ENCODE data around the gene FRS2.
"Not testable (repeated sequence)": the region's sequence is repeated elsewhere in the genome, so short reads cannot be mapped to it uniquely, and the experiment has no call there.

Gene FRS2, protein sequence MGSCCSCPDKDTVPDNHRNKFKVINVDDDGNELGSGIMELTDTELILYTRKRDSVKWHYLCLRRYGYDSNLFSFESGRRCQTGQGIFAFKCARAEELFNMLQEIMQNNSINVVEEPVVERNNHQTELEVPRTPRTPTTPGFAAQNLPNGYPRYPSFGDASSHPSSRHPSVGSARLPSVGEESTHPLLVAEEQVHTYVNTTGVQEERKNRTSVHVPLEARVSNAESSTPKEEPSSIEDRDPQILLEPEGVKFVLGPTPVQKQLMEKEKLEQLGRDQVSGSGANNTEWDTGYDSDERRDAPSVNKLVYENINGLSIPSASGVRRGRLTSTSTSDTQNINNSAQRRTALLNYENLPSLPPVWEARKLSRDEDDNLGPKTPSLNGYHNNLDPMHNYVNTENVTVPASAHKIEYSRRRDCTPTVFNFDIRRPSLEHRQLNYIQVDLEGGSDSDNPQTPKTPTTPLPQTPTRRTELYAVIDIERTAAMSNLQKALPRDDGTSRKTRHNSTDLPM

DNA sequence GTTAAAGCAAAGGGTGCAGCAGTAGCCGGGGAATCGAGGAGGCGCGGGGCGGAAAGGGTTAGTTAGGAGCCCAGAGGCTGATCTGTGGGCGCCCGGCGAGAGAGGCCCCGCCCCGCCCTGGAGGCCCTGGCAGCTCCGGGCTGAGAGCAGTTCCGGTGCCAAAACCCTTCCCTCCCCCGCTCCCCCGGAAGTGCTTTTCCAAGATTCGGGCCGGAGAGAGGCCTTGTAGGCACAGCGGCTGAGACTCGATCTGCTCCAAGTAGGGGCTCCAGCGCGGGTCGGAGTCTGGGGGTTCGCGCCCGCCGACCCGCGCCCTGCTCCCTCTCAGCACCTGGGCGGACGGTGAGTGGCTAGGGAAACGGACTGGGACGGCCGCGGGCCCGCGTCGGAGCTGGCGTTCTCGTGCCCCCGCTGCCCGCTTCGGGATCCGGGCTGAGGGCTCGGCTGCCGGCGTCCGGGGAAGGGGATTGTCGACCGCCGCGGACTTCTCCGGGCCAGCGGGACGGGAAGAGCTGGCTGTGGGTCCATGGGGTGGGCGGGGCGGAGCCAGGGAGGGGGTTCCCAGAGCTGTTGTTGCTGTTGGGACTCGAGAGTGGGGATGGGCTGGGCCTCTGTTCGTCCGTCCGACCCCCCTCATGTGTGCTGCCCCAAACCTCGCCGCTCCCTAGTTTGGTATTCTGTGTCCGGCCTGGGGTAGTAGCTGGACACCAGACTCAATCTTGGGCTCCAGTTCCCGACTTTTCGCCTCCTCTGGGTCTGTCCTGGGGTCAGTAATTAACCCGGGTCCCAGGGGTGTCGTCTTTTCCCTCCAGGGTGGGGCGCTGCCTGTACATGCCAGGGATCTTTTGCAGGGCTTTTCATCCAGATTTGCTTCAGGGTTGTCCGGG, at the start of gene FRS2:
FRS2 (plus strand) TSS at position 200 of the 887 bp plus-strand sequence. CDS start 98,643 bp downstream, outside the sequence.
- DNase-seq (ENCODE audit: low read depth, low spot score): peak; percentile 68

- DNase-seq (ENCODE audit: low read depth, low spot score): no peak
Observed at GRCh38 chr12:69421548-69421947, 48.6 kb upstream of the FRS2 start.

DNA sequence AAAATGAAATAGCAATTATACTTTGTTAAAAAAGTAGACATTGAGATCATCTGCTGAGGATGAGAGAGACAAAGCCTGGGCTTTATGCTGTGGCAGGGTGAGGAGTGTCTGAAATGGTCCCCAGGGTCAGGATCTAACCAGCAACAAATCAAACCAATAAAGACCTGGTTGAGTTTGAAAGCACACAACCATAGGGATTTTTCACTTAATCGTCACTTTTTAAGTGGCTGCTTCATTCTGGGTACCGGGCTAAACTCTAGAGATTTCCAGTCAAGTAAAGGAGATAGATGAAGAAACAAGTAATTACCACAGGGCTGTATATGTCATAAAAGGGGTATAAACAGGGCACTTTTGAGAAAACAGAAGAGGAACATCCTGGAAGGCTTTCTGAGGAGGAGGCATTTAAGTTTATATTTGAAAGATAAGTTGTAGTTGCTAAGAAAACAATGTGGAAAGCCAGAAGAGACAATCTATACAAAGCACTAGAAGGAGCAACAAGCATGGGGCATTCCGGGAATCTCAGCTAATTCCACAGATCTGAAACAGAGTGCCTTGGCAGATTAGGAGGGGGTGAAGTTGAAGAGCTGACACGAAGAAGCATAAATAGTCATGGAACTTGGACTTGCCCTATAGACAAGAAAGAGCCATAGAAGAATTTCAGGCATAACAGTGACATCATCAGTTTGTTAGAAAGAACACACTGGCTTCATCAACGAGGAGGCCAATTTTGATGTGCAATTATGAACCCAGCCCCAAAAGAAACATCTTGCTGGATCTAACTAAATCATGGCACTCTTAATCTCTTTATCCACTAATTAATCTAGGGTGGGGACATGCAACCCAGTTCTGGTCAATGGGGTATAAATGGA, 46.9 kb upstream of the FRS2 start:
- DNase-seq (ENCODE audit: low read depth, low spot score): no peak

DNA sequence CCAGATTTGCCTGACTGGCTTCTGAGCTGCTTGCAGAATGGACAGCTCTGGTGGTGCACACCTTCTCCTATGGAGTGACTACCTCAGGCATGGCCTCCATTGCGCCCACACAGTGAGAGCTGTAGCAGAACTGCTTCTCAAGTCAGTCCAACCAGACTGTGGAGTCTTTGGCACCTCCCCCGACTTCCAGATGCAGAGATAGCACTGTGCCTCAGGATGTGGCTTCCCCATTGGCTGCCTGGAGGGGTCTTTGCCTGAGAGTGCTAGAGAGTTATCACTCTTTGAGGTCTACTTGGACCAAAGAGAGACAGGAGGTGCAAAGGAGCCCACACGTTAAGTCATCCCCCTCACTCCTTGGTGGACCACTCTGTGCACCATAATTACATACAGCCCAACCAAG, 44.8 kb upstream of the FRS2 start:
- DNase-seq (ENCODE audit: low read depth, low spot score): no peak

GRCh38 chr12:69428351-69429073, 41.7 kb upstream of the FRS2 start:
- no peak for DNase-seq (ENCODE audit: low read depth, low spot score)

DNA sequence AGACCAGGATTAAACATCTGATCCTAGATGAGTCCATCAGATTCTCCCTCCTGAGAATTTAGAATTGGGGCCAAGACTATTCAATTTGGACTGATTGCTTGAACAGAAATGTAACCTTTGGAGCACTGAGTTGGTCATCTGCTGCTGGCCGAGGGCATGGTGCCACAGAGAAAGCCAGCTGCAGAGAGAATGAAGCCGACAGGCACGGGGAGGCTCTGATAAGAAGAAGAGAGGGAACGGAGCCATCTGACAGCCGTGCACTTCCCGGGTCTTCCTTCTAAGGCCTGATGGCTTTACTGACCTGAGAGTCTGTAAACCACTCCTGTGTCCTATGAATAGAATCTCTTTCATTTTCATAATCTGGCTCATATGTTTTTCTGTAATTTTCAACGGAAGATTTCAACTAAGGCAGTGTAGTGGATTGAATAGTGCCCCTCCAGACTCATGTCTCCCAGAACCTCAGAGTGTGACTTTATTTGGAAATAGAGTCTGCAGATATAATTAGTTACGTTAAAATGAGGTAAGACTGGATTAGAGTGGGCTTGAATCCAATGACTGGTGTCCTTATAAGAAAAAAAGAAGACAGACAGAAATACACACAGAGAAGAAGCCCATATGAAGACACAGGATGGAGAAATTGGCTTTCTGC, 39.1 kb upstream of the FRS2 start:
- no peak for DNase-seq (ENCODE audit: low read depth, low spot score)

DNA sequence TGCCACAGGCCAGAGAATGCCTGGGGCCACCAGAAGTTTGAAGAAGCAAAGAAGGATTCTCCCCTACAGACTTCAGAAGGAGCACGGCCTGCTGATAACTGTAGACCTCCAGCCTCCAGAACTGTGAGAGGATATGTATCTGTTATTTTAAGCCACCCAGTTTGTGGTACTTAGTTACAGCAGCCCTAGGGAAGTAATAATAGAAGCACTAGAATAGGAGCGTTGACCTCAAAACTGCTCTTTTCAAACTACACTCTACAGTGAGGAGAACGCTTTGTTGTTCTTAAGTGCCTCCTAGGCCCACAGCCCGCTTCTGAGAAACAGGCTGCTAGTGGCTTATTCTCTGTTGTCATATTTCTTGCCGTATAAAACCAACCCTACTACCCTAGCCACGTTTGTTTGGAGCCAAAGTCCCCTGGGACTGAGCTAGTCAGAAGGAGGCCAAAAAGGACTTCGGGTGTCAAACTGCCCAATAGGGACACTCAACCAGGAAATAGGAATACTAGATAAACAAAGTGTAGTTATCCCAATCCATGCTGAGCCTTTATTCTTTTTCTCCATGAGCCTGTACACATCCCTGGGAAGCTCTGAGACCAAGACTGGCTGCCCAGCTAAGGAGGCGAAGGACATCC, 38.5 kb upstream of the FRS2 start:
- DNase-seq (ENCODE audit: low read depth, low spot score): no peak

GRCh38 chr12:69433653-69434052, 36.5 kb upstream of the FRS2 start:
- DNase-seq (ENCODE audit: low read depth, low spot score): no peak

GRCh38 chr12:69435644-69436043, 34.5 kb upstream of the FRS2 start:
- no peak for DNase-seq (ENCODE audit: low read depth, low spot score)

DNA sequence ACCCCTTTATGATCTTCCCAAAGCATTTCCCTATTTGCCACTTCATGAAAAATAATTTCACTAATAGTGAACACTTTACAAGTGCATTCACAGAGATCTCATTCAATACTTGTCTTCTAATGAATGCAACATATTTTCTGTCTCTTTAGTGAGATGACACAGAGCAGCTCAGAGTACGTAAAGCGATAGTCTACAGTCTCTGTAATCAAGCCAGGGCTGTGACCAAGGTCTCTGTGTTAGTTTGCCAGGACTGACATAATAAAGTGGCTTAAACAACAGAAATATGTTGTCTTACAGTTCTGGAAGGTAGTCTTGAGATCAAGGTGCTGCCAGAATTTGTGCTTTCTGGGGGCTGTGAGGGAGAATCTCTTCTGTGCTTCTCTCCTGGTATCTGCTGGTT, 33.1 kb upstream of the FRS2 start:
- DNase-seq (ENCODE audit: low read depth, low spot score): no peak

DNA sequence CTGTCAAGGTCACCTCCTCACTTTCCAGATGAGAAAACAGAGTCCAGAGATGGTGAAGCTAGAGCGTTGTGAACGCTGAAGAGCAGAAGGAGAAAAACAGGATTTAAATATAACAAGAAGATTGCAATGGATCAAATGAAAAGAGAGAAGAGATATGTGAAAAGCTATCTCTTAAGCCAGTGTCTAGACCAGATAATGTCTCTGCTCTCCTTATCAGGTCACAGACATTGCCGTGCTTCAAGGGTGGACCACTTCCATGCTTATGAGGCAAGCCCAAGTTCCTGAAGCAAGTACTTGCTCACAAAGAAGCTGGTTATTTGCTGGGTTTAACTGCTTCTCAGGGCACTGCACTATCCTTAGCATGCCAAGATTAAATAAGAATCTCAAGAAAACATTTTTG, 31.6 kb upstream of the FRS2 start:
- DNase-seq (ENCODE audit: low read depth, low spot score): no peak

DNA sequence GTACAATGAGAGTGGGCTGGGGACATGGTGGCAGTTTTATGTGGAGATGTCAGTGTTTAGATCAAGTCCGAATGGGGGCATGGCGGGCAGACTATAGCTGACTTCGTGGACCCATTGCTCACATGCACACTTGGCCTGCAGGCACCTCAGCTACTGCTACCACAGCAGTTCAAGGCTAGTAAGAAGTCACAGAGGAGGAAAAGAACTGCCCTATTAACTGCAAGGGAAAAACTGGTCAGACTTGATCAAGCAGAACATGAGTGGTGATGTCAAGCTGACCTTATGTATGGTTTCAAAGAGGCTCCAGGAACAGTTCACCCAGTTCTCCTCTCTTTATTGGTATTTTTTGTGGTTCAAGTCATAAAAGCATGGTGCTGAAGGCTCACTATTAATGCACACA, 30.2 kb upstream of the FRS2 start:
- DNase-seq (ENCODE audit: low read depth, low spot score): no peak

DNA sequence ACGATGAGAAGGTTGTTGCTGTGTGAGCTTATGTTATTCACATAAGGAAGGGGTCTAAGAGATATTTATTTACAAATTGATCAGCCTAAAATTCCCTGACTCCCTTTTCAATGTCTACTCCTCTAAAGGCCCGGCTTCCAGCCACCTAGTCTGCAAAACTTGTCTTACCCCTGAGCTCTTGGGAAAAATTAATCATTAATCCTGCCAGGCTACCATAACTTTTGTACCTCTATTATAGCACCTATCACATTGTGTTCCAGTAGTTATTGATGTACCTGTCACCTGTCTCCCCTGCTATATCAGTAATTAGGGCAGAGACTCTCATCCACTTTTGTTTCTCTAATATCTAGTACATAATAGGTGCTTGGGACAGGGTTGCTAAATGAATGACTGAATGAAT, 29.3 kb upstream of the FRS2 start:
- no peak for DNase-seq (ENCODE audit: low read depth, low spot score)

- no peak for DNase-seq (ENCODE audit: low read depth, low spot score)
Observed at GRCh38 chr12:69442894-69443293, 27.3 kb upstream of the FRS2 start.

GRCh38 chr12:69443916-69444315, 26.3 kb upstream of the FRS2 start:
- no peak for DNase-seq (ENCODE audit: low read depth, low spot score)

- no peak for DNase-seq (ENCODE audit: low read depth, low spot score)
Observed at GRCh38 chr12:69447892-69448291, 22.3 kb upstream of the FRS2 start.

DNA sequence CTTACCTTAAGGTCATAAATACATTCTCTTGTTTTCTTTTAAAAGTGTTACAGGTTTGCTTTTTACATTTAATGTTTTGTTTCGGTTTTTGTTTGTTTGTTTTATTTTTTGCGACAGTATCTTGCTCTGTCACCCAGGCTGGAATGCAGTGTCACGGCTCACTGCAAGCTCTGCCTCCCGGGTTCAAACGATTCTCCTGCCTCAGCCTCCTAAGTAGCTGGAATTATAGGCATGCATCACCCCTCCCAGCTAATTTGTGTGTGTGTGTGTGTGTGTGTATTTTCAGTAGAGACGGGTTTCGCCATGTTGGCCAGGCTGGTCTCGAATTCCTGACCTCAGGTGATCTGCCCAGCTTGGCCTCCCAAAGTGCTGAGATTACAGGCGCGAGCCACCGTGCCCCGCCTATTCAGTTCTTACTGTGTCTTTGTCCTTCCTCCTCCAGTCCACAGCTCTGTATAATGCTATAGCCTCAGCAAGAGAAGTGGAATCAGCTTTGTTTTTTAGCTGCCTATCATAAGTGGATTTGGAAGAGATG, 17.5 kb upstream of the FRS2 start:
- DNase-seq (ENCODE audit: low read depth, low spot score): not testable (repeated sequence)

GRCh38 chr12:69456239-69456638, 13.9 kb upstream of the FRS2 start:
- DNase-seq (ENCODE audit: low read depth, low spot score): no peak

- DNase-seq (ENCODE audit: low read depth, low spot score): no peak
Observed at GRCh38 chr12:69457433-69457832, 12.8 kb upstream of the FRS2 start.

DNA sequence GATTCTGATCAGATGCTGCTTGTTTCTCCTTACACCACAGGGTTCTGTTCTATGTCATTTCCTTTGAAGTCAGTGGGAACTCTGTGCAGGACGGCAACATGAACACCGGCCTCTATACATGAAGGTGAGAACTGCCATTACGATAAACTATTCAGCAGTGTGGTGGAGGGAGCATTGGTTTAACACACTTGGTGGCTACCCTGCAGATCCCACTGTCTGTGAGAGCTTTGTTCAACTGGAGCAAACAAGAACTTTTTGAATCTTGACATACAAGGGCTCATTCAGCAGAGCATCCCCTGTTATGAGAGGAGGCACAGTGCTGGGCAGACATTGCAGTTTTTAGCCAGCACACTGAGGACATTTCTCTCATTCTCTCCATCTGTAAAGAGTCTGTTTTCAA, 10.7 kb upstream of the FRS2 start:
- DNase-seq (ENCODE audit: low read depth, low spot score): no peak
